B cell (primary cell): ENCODE data around the gene TMEM30A.

Source experiments
- CTCF ChIP-seq: fragments of 200-600 bp; IDR thresholded peaks from one replicate; pipeline ENCODE4 v1.8.0; 2022; ENCODE audit warnings: antibody characterized with exemption, mild to moderate bottlenecking
- EZH2 ChIP-seq: IDR thresholded peaks from 2 replicates; pipeline ENCODE4 v1.6.1; 2012; ENCODE audit warnings: borderline replicate concordance, low read depth, mild to moderate bottlenecking, moderate library complexity, low read length; ENCODE audit not compliant: insufficient read depth, poor library complexity, severe bottlenecking

- TF ChIP-seq CTCF (no peak), EZH2 (no peak)
These were observed 40.5 kb downstream of the TMEM30A start for GRCh38 chr6:75244063-75244584.
